ENCODE data around the gene PIK3CA. TPM values are rescaled to one million over a fixed set of nuclear protein-coding genes. Genes with fewer than 3 reads are reported as not detected.
"Not testable (repeated sequence)": the region's sequence is repeated elsewhere in the genome, so short reads cannot be mapped to it uniquely, and the experiment has no call there.

The PIK3CA gene
- total and polyA plus RNA-seq, 7 donors, result 5.6 to 24.4 (median 18.7) TPM

DNA sequence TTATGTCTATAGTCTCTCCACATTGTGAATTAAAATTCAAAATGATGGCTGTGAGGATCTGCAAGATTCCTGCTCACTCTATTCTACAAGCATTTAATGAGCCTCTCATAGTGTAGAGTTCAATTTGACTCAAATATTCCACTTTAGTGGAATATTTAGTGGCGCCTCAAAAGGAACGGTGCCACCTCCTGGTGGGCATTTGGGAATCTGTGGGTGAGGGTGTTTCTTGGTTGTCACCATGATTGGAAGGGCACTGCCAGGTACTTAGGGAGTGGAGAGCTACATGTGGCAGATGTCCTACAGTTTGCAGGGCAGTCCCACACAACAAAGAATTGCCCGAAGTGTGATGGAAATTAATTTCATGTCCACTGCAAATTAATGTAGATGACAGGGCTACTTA is 124.2 kb downstream of the PIK3CA start:
- H3K9me3 ChIP-seq, result no peaks in the 10 kb centered on the region
- H3K36me3 ChIP-seq (ENCODE audit: insufficient read depth in 1 of 2, low read depth in 1 of 2), result no peaks in the 10 kb centered on the region
- DNase-seq, result no peak
- H3K4me3 ChIP-seq, result no peak overlapping the region
- H3K27ac ChIP-seq, result no peak overlapping the region
- WGBS, 3 donors, result 78 to 88% (median 82%) methylated on average over 3 of the region's 3 CpGs
- ATAC-seq, result no peak
- no peaks in the 10 kb centered on the region for H3K4me1 ChIP-seq
- intact Hi-C loops (cut with DNase I), result no loop called here
- peak; percentile 10 for TF ChIP-seq CTCF (IDR thresholded peaks at IDR 0.05)
- H3K27me3 ChIP-seq (ENCODE audit: insufficient read depth in 3 of 3, low read length in 2 of 3), result no peaks in the 10 kb centered on the region

GRCh38 chr3:179274434-179274833 is 126.3 kb downstream of the PIK3CA start:
- H3K27ac ChIP-seq; H3K36me3 ChIP-seq (ENCODE audit: insufficient read depth in 1 of 2, low read depth in 1 of 2); H3K9me3 ChIP-seq; ATAC-seq; H3K4me1 ChIP-seq; H3K4me3 ChIP-seq; DNase-seq; intact Hi-C loops (cut with DNase I); H3K27me3 ChIP-seq (ENCODE audit: insufficient read depth in 3 of 3, low read length in 2 of 3): not testable (repeated sequence)
- 91 to 100% (median 97%) methylated on average over 2 of the region's 2 CpGs for WGBS, 3 donors

DNA sequence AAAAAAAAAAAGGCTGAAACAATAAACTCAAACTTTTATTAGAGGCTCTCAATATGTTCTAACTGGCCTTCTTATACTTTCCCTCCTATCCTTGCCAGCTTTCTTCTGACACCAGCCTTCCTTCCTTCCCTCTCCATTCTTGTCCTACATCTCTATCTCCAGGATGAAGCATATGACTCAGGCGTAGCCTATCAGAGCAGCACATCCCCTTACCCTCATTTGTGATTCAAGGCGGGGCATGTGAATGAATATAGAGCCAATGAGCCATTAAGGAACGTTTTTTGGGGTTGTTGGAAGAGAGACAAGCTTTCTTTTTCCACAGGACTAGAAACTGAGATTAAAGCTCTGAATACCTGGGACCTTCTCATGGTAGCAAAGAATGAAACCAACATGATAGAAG is 127.8 kb downstream of the PIK3CA start:
- no peak for ATAC-seq
- 64 to 69% (median 65%) methylated on average over 3 of the region's 3 CpGs for WGBS, 3 donors
- no peak for TF ChIP-seq CTCF (IDR thresholded peaks at IDR 0.05)

GRCh38 chr3:179276743-179277142 is 128.6 kb downstream of the PIK3CA start:
- TF ChIP-seq CTCF (IDR thresholded peaks at IDR 0.05), result no peak
- WGBS, 3 donors, result 86 to 90% (median 88%) methylated on average over 3 of the region's 3 CpGs
- DNase-seq (no peak), ATAC-seq (no peak)
- H3K4me1 ChIP-seq, result no peaks in the 10 kb centered on the region
- H3K36me3 ChIP-seq (ENCODE audit: insufficient read depth in 1 of 2, low read depth in 1 of 2), result no peaks in the 10 kb centered on the region
- H3K9me3 ChIP-seq, result no peaks in the 10 kb centered on the region
- H3K27me3 ChIP-seq (ENCODE audit: insufficient read depth in 3 of 3, low read length in 2 of 3), result no peaks in the 10 kb centered on the region
- intact Hi-C loops (cut with DNase I), result no loop called here
- no peak overlapping the region for H3K27ac ChIP-seq
- H3K4me3 ChIP-seq, result no peak overlapping the region

More for the DNA sequence above, 127.8 kb downstream of the PIK3CA start:
- H3K36me3 ChIP-seq (ENCODE audit: insufficient read depth in 1 of 2, low read depth in 1 of 2), result no peaks in the 10 kb centered on the region
- no peak overlapping the region for H3K4me3 ChIP-seq
- no peaks in the 10 kb centered on the region for H3K9me3 ChIP-seq
- H3K4me1 ChIP-seq, result no peaks in the 10 kb centered on the region
- intact Hi-C loops (cut with DNase I), result no loop called here
- H3K27ac ChIP-seq, result no peak overlapping the region
- no peak for DNase-seq
- no peaks in the 10 kb centered on the region for H3K27me3 ChIP-seq (ENCODE audit: insufficient read depth in 3 of 3, low read length in 2 of 3)

DNA sequence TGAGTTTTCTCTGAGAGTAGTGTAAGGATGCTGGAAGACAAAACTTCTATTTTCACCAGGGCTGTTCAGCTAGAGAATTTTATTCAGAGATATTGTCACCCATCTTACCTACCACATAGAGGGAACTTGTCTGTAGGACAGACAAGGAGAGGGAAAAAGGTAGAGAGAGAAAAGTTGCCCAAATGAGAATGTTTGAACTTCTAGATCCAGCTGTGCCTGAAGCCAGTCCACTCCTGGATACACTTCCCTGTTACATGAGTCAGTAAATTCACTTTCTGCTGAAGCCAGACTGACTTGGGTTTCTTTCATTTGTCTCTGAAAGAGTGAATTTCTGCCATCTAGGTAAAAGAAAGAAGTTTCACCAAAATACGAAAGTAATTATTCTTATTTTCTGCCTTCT is 130.0 kb downstream of the PIK3CA start:
- no peak overlapping the region for H3K27ac ChIP-seq
- intact Hi-C loops (cut with DNase I), result no loop called here

More for the DNA sequence above, 130.0 kb downstream of the PIK3CA start:
- H3K36me3 ChIP-seq (ENCODE audit: insufficient read depth in 1 of 2, low read depth in 1 of 2), result no peaks in the 10 kb centered on the region
- H3K4me1 ChIP-seq, result no peaks in the 10 kb centered on the region
- DNase-seq, result no peak
- no peak overlapping the region for H3K4me3 ChIP-seq
- ATAC-seq, result no peak
- H3K9me3 ChIP-seq, result no peaks in the 10 kb centered on the region
- H3K27me3 ChIP-seq (ENCODE audit: insufficient read depth in 3 of 3, low read length in 2 of 3), result no peaks in the 10 kb centered on the region
- no peak for TF ChIP-seq CTCF (IDR thresholded peaks at IDR 0.05)
- 91 to 100% (median 98%) methylated on average over 1 of the region's 1 CpG for WGBS, 3 donors
